ENCODE measurements around the gene COL17A1.

Gene COL17A1

GRCh38 chr10:104040862-104041789 lies 44.6 kb downstream of the COL17A1 start:
- no peak overlapping the region for H4K91ac ChIP-seq (ENCODE audit: low read length)
- no peak overlapping the region for H2BK15ac ChIP-seq (ENCODE audit: low read depth, poor library complexity, severe bottlenecking)
- no peak overlapping the region for H3K9ac ChIP-seq (ENCODE audit: low read length)
- H2BK5ac ChIP-seq (ENCODE audit: low read depth, low read length, poor library complexity, severe bottlenecking), result no peak overlapping the region
- no peak overlapping the region for H3K4me3 ChIP-seq (ENCODE audit: insufficient read depth in 1 of 2, low read depth in 1 of 2, low read length in 2 of 2)
- H3K36me3 ChIP-seq (ENCODE audit: control insufficient read depth in 1 of 2, insufficient read depth in 2 of 2, low read depth in 1 of 2, low read length in 2 of 2), result no peaks in the 10 kb centered on the region
- no peaks in the 10 kb centered on the region for H3K9me3 ChIP-seq (ENCODE audit: control insufficient read depth, low read length)
- H3K4me2 ChIP-seq (ENCODE audit: low read length, poor library complexity, severe bottlenecking), result no peak overlapping the region
- H2AK5ac ChIP-seq (ENCODE audit: low read length, severe bottlenecking), result no peak overlapping the region
- no peak overlapping the region for H2AFZ ChIP-seq (ENCODE audit: low read depth, low read length)
- H3K14ac ChIP-seq (ENCODE audit: low read length in 2 of 2), result no peak overlapping the region
- H3K4me1 ChIP-seq (ENCODE audit: control insufficient read depth, insufficient read depth, low read depth, low read length), result no peaks in the 10 kb centered on the region
- H2BK12ac ChIP-seq (ENCODE audit: low read length in 2 of 2), result no peak overlapping the region
- H3K27me3 ChIP-seq (ENCODE audit: control insufficient read depth in 1 of 2, insufficient read depth in 1 of 2, low read length in 2 of 2), result peaks cover 0 to 3% of the 10 kb centered on the region in 2 experiments
- H3K79me1 ChIP-seq (replicated peaks; ENCODE audit: low read length, poor library complexity, severe bottlenecking), result no peaks in the 10 kb centered on the region
- H3K27ac ChIP-seq (ENCODE audit: low read length, poor library complexity, severe bottlenecking), result no peak overlapping the region
- no peak for DNase-seq
- H2BK120ac ChIP-seq (ENCODE audit: low read depth, low read length), result no peak overlapping the region
- WGBS, result 64% methylated on average over 6 of the region's 9 CpGs
- no peak overlapping the region for H3K4ac ChIP-seq (ENCODE audit: low read depth in 1 of 2, low read length in 2 of 2)
- H3K23ac ChIP-seq (ENCODE audit: low read length in 2 of 2), result no peak overlapping the region
- H4K8ac ChIP-seq (ENCODE audit: low read length), result no peak overlapping the region
- no peak overlapping the region for H3K18ac ChIP-seq (ENCODE audit: low read depth in 1 of 2, low read length in 2 of 2)

GRCh38 chr10:104040382-104040781 lies 45.3 kb downstream of the COL17A1 start:
- H3K14ac ChIP-seq (ENCODE audit: low read length in 2 of 2), result no peak overlapping the region
- H2BK15ac ChIP-seq (ENCODE audit: low read depth, poor library complexity, severe bottlenecking), result no peak overlapping the region
- H3K27ac ChIP-seq (ENCODE audit: low read length, poor library complexity, severe bottlenecking), result no peak overlapping the region
- no peaks in the 10 kb centered on the region for H3K79me1 ChIP-seq (replicated peaks; ENCODE audit: low read length, poor library complexity, severe bottlenecking)
- H3K36me3 ChIP-seq (ENCODE audit: control insufficient read depth in 1 of 2, insufficient read depth in 2 of 2, low read depth in 1 of 2, low read length in 2 of 2), result no peaks in the 10 kb centered on the region
- H3K27me3 ChIP-seq (ENCODE audit: control insufficient read depth in 1 of 2, insufficient read depth in 1 of 2, low read length in 2 of 2), result peaks cover 0 to 3% of the 10 kb centered on the region in 2 experiments
- DNase-seq, result no peak
- 77% methylated on average over 6 of the region's 6 CpGs for whole genome bisulfite sequencing
- no peak overlapping the region for H2BK12ac ChIP-seq (ENCODE audit: low read length in 2 of 2)
- no peak overlapping the region for H2AK5ac ChIP-seq (ENCODE audit: low read length, severe bottlenecking)
- no peak overlapping the region for H3K23ac ChIP-seq (ENCODE audit: low read length in 2 of 2)
- no peak overlapping the region for H3K9ac ChIP-seq (ENCODE audit: low read length)
- H3K4me2 ChIP-seq (ENCODE audit: low read length, poor library complexity, severe bottlenecking), result no peak overlapping the region
- H3K4ac ChIP-seq (ENCODE audit: low read depth in 1 of 2, low read length in 2 of 2), result no peak overlapping the region
- H4K8ac ChIP-seq (ENCODE audit: low read length), result no peak overlapping the region
- no peaks in the 10 kb centered on the region for H3K9me3 ChIP-seq (ENCODE audit: control insufficient read depth, low read length)
- H3K4me3 ChIP-seq (ENCODE audit: insufficient read depth in 1 of 2, low read depth in 1 of 2, low read length in 2 of 2), result no peak overlapping the region
- H3K18ac ChIP-seq (ENCODE audit: low read depth in 1 of 2, low read length in 2 of 2), result no peak overlapping the region
- no peak overlapping the region for H2BK120ac ChIP-seq (ENCODE audit: low read depth, low read length)
- H3K4me1 ChIP-seq (ENCODE audit: control insufficient read depth, insufficient read depth, low read depth, low read length), result no peaks in the 10 kb centered on the region
- H2BK5ac ChIP-seq (ENCODE audit: low read depth, low read length, poor library complexity, severe bottlenecking), result no peak overlapping the region
- H4K91ac ChIP-seq (ENCODE audit: low read length), result no peak overlapping the region
- H2AFZ ChIP-seq (ENCODE audit: low read depth, low read length), result no peak overlapping the region

GRCh38 chr10:104038958-104039752 lies 46.5 kb downstream of the COL17A1 start:
- Histone ChIP-seq H4K91ac (ENCODE audit: low read length) (no peak overlapping the region), H2BK120ac (ENCODE audit: low read depth, low read length) (no peak overlapping the region), H3K18ac (ENCODE audit: low read depth in 1 of 2, low read length in 2 of 2) (no peak overlapping the region), H3K9ac (ENCODE audit: low read length) (no peak overlapping the region), H4K8ac (ENCODE audit: low read length) (no peak overlapping the region), H3K27ac (ENCODE audit: low read length, poor library complexity, severe bottlenecking) (no peak overlapping the region), H3K23ac (ENCODE audit: low read length in 2 of 2) (no peak overlapping the region), H3K4me2 (ENCODE audit: low read length, poor library complexity, severe bottlenecking) (no peak overlapping the region), H2AFZ (ENCODE audit: low read depth, low read length) (no peak overlapping the region), H2AK5ac (ENCODE audit: low read length, severe bottlenecking) (no peak overlapping the region), H3K4ac (ENCODE audit: low read depth in 1 of 2, low read length in 2 of 2) (no peak overlapping the region), H3K9me3 (ENCODE audit: control insufficient read depth, low read length) (no peaks in the 10 kb centered on the region), H2BK5ac (ENCODE audit: low read depth, low read length, poor library complexity, severe bottlenecking) (no peak overlapping the region), H3K79me1 (replicated peaks; ENCODE audit: low read length, poor library complexity, severe bottlenecking) (no peaks in the 10 kb centered on the region), H3K27me3 (ENCODE audit: control insufficient read depth in 1 of 2, insufficient read depth in 1 of 2, low read length in 2 of 2) (peaks cover 0 to 3% of the 10 kb centered on the region in 2 experiments), H3K4me3 (ENCODE audit: insufficient read depth in 1 of 2, low read depth in 1 of 2, low read length in 2 of 2) (no peak overlapping the region), H2BK12ac (ENCODE audit: low read length in 2 of 2) (no peak overlapping the region), H3K4me1 (ENCODE audit: control insufficient read depth, insufficient read depth, low read depth, low read length) (peaks cover 2% of the 10 kb centered on the region), H3K14ac (ENCODE audit: low read length in 2 of 2) (no peak overlapping the region), H2BK15ac (ENCODE audit: low read depth, poor library complexity, severe bottlenecking) (no peak overlapping the region), H3K36me3 (ENCODE audit: control insufficient read depth in 1 of 2, insufficient read depth in 2 of 2, low read depth in 1 of 2, low read length in 2 of 2) (peaks cover 2 to 12% of the 10 kb centered on the region in 2 experiments)
- no peak for DNase-seq
- 91% methylated on average over 7 of the region's 7 CpGs for WGBS

- Histone ChIP-seq H3K4me2 (ENCODE audit: low read length, poor library complexity, severe bottlenecking) (no peak overlapping the region), H3K4me3 (ENCODE audit: insufficient read depth in 1 of 2, low read depth in 1 of 2, low read length in 2 of 2) (no peak overlapping the region), H2BK12ac (ENCODE audit: low read length in 2 of 2) (no peak overlapping the region), H3K36me3 (ENCODE audit: control insufficient read depth in 1 of 2, insufficient read depth in 2 of 2, low read depth in 1 of 2, low read length in 2 of 2) (peaks cover 6 to 17% of the 10 kb centered on the region in 2 experiments), H2BK120ac (ENCODE audit: low read depth, low read length) (no peak overlapping the region), H3K4me1 (ENCODE audit: control insufficient read depth, insufficient read depth, low read depth, low read length) (peaks cover 2% of the 10 kb centered on the region), H3K18ac (ENCODE audit: low read depth in 1 of 2, low read length in 2 of 2) (no peak overlapping the region), H3K27ac (ENCODE audit: low read length, poor library complexity, severe bottlenecking) (no peak overlapping the region), H2BK5ac (ENCODE audit: low read depth, low read length, poor library complexity, severe bottlenecking) (no peak overlapping the region), H3K14ac (ENCODE audit: low read length in 2 of 2) (no peak overlapping the region), H2AK5ac (ENCODE audit: low read length, severe bottlenecking) (no peak overlapping the region), H4K8ac (ENCODE audit: low read length) (no peak overlapping the region), H4K91ac (ENCODE audit: low read length) (no peak overlapping the region), H3K79me1 (replicated peaks; ENCODE audit: low read length, poor library complexity, severe bottlenecking) (no peaks in the 10 kb centered on the region), H3K23ac (ENCODE audit: low read length in 2 of 2) (no peak overlapping the region), H3K9me3 (ENCODE audit: control insufficient read depth, low read length) (no peaks in the 10 kb centered on the region), H3K9ac (ENCODE audit: low read length) (no peak overlapping the region), H3K27me3 (ENCODE audit: control insufficient read depth in 1 of 2, insufficient read depth in 1 of 2, low read length in 2 of 2) (no peaks in the 10 kb centered on the region), H2AFZ (ENCODE audit: low read depth, low read length) (no peak overlapping the region), H2BK15ac (ENCODE audit: low read depth, poor library complexity, severe bottlenecking) (no peak overlapping the region), H3K4ac (ENCODE audit: low read depth in 1 of 2, low read length in 2 of 2) (no peak overlapping the region)
- DNase-seq, result no peak
- 93% methylated on average over 8 of the region's 8 CpGs for WGBS
Observed at GRCh38 chr10:104038537-104038936, 47.1 kb downstream of the COL17A1 start.
